AG09319 (cell line): ENCODE results near the gene TAS2R5.
"Not testable (repeated sequence)": the region's sequence is repeated elsewhere in the genome, so short reads cannot be mapped to it uniquely, and the experiment has no call there.

ENCODE experiments used
- DNase-seq: peaks from one replicate; pipeline ENCODE4 v3.0.0-alpha.2; 2010; ENCODE audit warnings: low read depth; ENCODE audit errors: extremely low read depth
- TF ChIP-seq, protein P1 (sequence below): IDR thresholded peaks from 2 replicates; pipeline ENCODE4 v1.5.1; 2011; ENCODE audit warnings: low read depth, mild to moderate bottlenecking, inconsistent platforms, low read length, moderate library complexity

TAS2R5 gene

DNA sequence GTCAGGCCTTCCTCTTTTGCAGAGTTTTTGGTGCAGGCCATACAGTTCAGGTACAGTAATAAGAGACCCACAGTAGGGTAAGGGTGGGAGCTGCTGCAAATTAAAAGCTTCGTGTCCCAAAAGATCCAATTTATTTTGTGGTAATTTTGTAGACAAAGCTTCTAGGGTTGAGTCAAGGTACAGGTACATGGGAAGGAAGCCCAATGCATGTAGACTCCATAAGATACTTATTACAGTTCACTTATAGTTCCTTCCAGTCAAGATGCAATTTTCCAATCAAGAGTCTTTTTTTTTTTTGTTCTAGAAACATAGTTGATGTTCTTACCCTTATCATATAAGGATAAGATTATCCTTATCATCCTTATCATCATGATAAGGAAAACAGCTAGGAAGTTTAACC is 13.6 kb upstream of the TAS2R5 start, which contains the start of gene TAS2R4:
TSS of gene TAS2R4 (plus strand) at position 301 of the 400 bp plus-strand sequence. CDS start 1,815 bp downstream, outside the sequence.
- DNase-seq = no peak
- TF ChIP-seq, protein P1, sequence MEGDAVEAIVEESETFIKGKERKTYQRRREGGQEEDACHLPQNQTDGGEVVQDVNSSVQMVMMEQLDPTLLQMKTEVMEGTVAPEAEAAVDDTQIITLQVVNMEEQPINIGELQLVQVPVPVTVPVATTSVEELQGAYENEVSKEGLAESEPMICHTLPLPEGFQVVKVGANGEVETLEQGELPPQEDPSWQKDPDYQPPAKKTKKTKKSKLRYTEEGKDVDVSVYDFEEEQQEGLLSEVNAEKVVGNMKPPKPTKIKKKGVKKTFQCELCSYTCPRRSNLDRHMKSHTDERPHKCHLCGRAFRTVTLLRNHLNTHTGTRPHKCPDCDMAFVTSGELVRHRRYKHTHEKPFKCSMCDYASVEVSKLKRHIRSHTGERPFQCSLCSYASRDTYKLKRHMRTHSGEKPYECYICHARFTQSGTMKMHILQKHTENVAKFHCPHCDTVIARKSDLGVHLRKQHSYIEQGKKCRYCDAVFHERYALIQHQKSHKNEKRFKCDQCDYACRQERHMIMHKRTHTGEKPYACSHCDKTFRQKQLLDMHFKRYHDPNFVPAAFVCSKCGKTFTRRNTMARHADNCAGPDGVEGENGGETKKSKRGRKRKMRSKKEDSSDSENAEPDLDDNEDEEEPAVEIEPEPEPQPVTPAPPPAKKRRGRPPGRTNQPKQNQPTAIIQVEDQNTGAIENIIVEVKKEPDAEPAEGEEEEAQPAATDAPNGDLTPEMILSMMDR = no peak

DNA sequence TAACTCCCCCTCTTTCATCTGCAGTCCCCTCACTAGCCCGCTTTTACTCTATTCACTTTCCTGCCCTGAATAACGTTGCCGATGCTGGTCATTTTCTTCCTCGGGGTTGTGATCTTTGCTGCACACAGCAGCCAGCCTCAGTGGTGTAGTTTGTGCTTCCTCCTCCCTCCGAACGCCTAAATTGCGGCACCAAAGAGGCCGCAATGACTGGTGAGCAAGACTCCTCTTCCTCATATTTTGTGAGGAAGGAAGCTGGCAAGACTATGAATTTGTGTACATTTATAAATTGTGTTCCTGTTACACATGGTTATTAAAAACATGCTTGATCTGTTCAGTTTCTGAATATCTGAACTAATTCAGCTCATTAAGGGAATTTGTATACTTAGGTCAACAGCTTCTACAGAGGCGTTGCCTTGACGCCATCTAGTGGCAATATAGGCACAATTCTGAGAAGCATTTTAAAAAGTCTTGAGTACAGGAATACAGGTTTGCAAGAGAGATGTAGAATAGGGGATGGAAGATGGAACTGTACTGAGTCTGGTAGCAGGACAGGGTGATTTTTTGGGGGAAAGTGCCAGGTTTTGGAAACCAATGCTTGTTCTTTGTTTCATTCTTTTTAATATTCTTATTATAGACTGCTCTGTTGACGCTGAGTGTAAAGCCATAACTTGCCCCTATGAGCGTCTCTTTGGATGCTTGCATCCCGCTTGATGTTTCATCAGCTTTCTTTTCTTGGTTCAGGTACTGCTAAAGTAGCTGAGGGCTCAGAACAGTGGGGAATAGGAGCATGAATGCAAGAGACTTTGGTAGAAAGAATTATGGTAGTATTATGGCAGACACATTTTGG is 4.1 kb upstream of the TAS2R5 start:
- DNase-seq = peak; percentile 15
- TF ChIP-seq, protein P1 = peak; percentile 82

DNA sequence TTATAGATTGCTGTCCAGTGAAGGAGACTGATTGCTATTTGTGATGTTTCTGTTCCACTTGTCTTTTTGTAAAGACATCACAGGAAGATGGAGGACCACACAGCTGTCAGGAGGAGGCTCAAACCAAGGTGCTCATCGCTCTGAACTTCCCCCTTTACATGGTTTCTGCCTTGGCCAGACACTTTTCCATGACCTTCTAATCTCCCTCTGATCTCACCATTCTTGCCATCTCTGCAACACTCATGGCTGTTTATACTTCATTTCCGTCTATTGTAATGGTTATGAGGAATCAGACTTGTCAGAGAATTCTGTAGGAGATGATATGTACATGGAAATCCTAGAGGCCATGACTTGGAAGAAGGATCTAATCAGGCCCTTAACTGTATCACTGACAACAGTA is 1.7 kb upstream of the TAS2R5 start:
- DNase-seq = no peak
- TF ChIP-seq, protein P1 = no peak

DNA sequence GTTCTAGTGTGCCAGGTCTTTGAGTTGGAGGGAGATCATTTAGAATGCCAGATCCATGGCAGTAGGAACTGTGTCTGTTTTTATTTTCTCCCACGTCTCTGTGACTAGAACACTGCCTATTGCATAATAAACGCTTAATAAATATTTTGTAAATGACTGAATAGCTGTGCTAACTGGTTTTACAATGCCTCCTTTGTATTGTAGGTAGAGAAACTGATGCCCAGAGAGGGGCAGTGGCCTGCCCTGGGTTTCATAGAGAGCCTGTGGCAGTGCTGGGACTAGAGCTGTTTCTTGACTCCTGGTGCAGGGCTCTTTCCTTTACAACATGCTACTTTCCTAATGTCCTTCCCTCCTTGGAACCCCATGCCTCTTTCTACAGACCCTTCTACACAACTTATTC is 2.5 kb downstream of the TAS2R5 start:
- no peak for DNase-seq
- TF ChIP-seq, protein P1 = no peak

DNA sequence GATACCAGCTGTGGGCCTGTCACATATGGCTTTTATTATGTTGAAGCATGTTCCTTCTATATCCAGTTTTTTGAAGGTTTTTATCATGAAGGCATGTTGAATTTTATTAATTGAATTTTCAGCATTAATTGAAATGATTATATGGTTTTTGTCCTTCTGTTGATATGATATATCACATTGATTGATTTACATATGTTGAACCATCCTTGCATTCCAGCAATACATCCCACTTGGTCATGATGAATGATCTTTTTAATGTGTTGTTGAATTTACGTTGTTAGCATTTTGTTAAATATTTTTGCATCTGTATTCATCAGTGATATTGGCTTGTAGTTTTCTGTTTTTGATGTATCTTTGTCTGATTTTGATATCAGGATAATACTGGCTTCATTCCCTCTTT is 30.1 kb downstream of the TAS2R5 start:
- DNase-seq = no peak

DNA sequence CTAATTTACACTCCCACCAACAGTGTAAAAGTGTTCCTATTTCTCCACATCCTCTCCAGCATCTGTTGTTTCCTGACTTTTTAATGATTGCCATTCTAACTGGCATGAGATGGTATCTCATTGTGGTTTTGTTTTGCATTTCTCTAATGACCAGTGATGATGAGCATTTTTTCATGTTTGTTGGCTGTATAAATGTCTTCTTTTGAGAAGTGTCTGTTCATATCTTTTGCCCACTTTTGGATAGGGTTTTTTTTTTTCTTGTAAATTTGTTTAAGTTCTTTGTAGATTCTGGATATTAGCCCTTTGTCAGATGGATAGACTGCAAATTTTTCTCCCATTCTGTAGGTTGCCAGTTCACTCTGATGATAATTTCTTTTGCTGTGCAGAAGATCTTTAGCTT is 32.4 kb downstream of the TAS2R5 start:
- DNase-seq = not testable (repeated sequence)

More for the DNA sequence above, 30.1 kb downstream of the TAS2R5 start:
- TF ChIP-seq, protein P1 = no peak

DNA sequence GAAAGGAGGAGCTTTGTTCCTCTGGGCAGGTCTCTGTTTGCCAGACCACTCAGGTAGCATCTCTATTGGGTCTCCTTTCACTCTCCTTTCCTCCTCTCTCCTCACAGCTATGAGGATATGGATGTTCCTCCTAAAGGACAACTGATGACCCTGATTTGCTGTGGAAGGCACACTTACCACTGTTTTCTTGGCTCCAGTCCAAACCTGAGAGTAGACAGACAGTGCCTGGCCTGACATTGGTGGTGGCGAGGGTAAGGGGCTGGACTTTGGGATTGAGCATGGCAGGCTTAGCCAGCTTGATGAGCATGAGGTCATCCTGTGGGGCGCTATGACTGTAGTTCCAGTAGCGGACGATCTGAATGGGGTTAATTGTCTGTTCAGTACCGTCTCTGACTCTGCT is 47.7 kb downstream of the TAS2R5 start:
- DNase-seq = no peak
- TF ChIP-seq, protein P1 = no peak
